Panc1 (cell line): ENCODE measurements around the gene CRIM1.

ENCODE experiments used
- SIN3A ChIP-seq: IDR thresholded peaks from 2 replicates; pipeline ENCODE4 v1.6.1; 2012; ENCODE audit warnings: low read depth, mild to moderate bottlenecking, low read length, moderate library complexity, borderline replicate concordance; ENCODE audit not compliant: insufficient read depth
- TF ChIP-seq, protein P1 (sequence below): fragments of 450-650 bp; IDR thresholded peaks from 2 replicates; pipeline ENCODE4 v1.5.1; 2017; ENCODE audit warnings: mild to moderate bottlenecking
- TF ChIP-seq, protein P2 (sequence below), 2 experiments: IDR thresholded peaks; 2 replicates each; pipeline ENCODE4 v1.6.1; 2011 to 2012; ENCODE audit warnings: low read depth in 2 of 2, control low read depth in 1 of 2, low read length in 1 of 2, mild to moderate bottlenecking in 1 of 2, moderate library complexity in 1 of 2; ENCODE audit not compliant: insufficient read depth in 1 of 2

- TF ChIP-seq, protein P1, sequence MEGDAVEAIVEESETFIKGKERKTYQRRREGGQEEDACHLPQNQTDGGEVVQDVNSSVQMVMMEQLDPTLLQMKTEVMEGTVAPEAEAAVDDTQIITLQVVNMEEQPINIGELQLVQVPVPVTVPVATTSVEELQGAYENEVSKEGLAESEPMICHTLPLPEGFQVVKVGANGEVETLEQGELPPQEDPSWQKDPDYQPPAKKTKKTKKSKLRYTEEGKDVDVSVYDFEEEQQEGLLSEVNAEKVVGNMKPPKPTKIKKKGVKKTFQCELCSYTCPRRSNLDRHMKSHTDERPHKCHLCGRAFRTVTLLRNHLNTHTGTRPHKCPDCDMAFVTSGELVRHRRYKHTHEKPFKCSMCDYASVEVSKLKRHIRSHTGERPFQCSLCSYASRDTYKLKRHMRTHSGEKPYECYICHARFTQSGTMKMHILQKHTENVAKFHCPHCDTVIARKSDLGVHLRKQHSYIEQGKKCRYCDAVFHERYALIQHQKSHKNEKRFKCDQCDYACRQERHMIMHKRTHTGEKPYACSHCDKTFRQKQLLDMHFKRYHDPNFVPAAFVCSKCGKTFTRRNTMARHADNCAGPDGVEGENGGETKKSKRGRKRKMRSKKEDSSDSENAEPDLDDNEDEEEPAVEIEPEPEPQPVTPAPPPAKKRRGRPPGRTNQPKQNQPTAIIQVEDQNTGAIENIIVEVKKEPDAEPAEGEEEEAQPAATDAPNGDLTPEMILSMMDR = no peak
- TF ChIP-seq, protein P2, sequence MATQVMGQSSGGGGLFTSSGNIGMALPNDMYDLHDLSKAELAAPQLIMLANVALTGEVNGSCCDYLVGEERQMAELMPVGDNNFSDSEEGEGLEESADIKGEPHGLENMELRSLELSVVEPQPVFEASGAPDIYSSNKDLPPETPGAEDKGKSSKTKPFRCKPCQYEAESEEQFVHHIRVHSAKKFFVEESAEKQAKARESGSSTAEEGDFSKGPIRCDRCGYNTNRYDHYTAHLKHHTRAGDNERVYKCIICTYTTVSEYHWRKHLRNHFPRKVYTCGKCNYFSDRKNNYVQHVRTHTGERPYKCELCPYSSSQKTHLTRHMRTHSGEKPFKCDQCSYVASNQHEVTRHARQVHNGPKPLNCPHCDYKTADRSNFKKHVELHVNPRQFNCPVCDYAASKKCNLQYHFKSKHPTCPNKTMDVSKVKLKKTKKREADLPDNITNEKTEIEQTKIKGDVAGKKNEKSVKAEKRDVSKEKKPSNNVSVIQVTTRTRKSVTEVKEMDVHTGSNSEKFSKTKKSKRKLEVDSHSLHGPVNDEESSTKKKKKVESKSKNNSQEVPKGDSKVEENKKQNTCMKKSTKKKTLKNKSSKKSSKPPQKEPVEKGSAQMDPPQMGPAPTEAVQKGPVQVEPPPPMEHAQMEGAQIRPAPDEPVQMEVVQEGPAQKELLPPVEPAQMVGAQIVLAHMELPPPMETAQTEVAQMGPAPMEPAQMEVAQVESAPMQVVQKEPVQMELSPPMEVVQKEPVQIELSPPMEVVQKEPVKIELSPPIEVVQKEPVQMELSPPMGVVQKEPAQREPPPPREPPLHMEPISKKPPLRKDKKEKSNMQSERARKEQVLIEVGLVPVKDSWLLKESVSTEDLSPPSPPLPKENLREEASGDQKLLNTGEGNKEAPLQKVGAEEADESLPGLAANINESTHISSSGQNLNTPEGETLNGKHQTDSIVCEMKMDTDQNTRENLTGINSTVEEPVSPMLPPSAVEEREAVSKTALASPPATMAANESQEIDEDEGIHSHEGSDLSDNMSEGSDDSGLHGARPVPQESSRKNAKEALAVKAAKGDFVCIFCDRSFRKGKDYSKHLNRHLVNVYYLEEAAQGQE (IDR thresholded peaks at IDR 0.05; ENCODE audit: insufficient read depth in 1 of 2, low read depth in 2 of 2, low read length in 1 of 2) = no peak
- TF ChIP-seq SIN3A = no peak
These were observed 5.8 kb downstream of the CRIM1 start for GRCh38 chr2:36361396-36361795.
